DND-41 (cell line): Measurements from ENCODE around the gene OPHN1.

Experiments used
- ATAC-seq: fragments of 200-7000 bp; cut with Tn5 transposase; 3 replicates; pipeline ENCODE4 v1.9.1; 2021; ENCODE audit warnings: low read depth; ENCODE audit not compliant: insufficient read depth
- DNase-seq: peaks from one replicate; pipeline ENCODE4 v3.0.0-alpha.2; 2020
- H2AFZ ChIP-seq: 2 replicates; pipeline ENCODE4 v1.6.0; 2012; ENCODE audit warnings: low read depth, low read length
- H3K27ac ChIP-seq: 2 replicates; pipeline ENCODE4 v1.5.1; 2012; ENCODE audit warnings: low read length, inconsistent platforms
- H3K27me3 ChIP-seq: fragments of 200-600 bp; sonication (generic); 2 replicates; pipeline ENCODE4 v1.6.0; 2012; ENCODE audit warnings: low read length, mild to moderate bottlenecking, inconsistent platforms; ENCODE audit not compliant: insufficient read depth, poor library complexity
- H3K36me3 ChIP-seq: 2 replicates; pipeline ENCODE4 v1.5.1; 2012; ENCODE audit warnings: low read length, inconsistent platforms; ENCODE audit not compliant: insufficient read depth
- H3K4me1 ChIP-seq: 2 replicates; pipeline ENCODE4 v1.5.1; 2012; ENCODE audit warnings: mild to moderate bottlenecking, low read length; ENCODE audit not compliant: insufficient read depth
- H3K4me2 ChIP-seq: 2 replicates; pipeline ENCODE4 v1.6.0; 2012; ENCODE audit warnings: mild to moderate bottlenecking, moderate library complexity, low read length, inconsistent platforms; ENCODE audit not compliant: insufficient read depth
- H3K4me3 ChIP-seq, 2 experiments: fragments of 200-600 bp in 1 of 2; shearing (Covaris generic) in 1 of 2; 2 replicates each; pipeline ENCODE4 v1.5.1; 2012 to 2016; ENCODE audit warnings: inconsistent platforms in 2 of 2, low read length in 2 of 2, mild to moderate bottlenecking in 2 of 2, low read depth in 1 of 2, moderate library complexity in 1 of 2
- H3K79me2 ChIP-seq: 2 replicates; pipeline ENCODE4 v1.6.0; 2012; ENCODE audit warnings: low read length, inconsistent platforms; ENCODE audit not compliant: insufficient read depth
- H3K9ac ChIP-seq: 2 replicates; pipeline ENCODE4 v1.6.0; 2012; ENCODE audit warnings: low read depth, mild to moderate bottlenecking, inconsistent platforms, low read length, moderate library complexity
- H3K9me3 ChIP-seq: 2 replicates; pipeline ENCODE4 v1.5.1; 2012; ENCODE audit warnings: low read length, moderate library complexity, mild to moderate bottlenecking, inconsistent platforms; ENCODE audit not compliant: insufficient read depth, severe bottlenecking
- H4K20me1 ChIP-seq: 2 replicates; pipeline ENCODE4 v1.6.0; 2012; ENCODE audit warnings: low read length; ENCODE audit not compliant: insufficient read depth
- CTCF ChIP-seq: IDR thresholded peaks from 2 replicates; pipeline ENCODE4 v1.5.1; 2012; ENCODE audit warnings: borderline replicate concordance, low read length, moderate library complexity, mild to moderate bottlenecking; ENCODE audit not compliant: poor library complexity, severe bottlenecking; ENCODE audit errors: extremely low read depth
- EZH2 ChIP-seq: IDR thresholded peaks from 3 replicates; pipeline ENCODE4 v1.6.1; 2012; ENCODE audit warnings: borderline replicate concordance, low read depth, mild to moderate bottlenecking, moderate library complexity, low read length, inconsistent platforms; ENCODE audit not compliant: severe bottlenecking

The OPHN1 gene

GRCh38 chrX:68411729-68412128, 21.6 kb downstream of the OPHN1 start:
- Histone ChIP-seq H3K4me1 (no peaks in the 10 kb centered on the region), H3K9me3 (no peaks in the 10 kb centered on the region), H3K9ac (no peak overlapping the region), H3K27ac (no peak overlapping the region), H3K4me3 (no peak overlapping the region), H3K79me2 (no peaks in the 10 kb centered on the region), H2AFZ (no peak overlapping the region), H4K20me1 (no peaks in the 10 kb centered on the region), H3K36me3 (no peaks in the 10 kb centered on the region), H3K4me2 (no peak overlapping the region), H3K27me3 (no peaks in the 10 kb centered on the region)
- TF ChIP-seq CTCF, result no peak
- no peak for TF ChIP-seq EZH2
- ATAC-seq, result no peak
- DNase-seq, result no peak

GRCh38 chrX:68409194-68409593, 24.1 kb downstream of the OPHN1 start:
- H3K9me3 ChIP-seq, result no peaks in the 10 kb centered on the region
- H3K4me1 ChIP-seq, result no peaks in the 10 kb centered on the region
- DNase-seq (no peak), ATAC-seq (no peak)
- H3K36me3 ChIP-seq, result no peaks in the 10 kb centered on the region
- no peak overlapping the region for H2AFZ ChIP-seq
- no peak overlapping the region for H3K27ac ChIP-seq
- H3K4me2 ChIP-seq, result no peak overlapping the region
- no peak overlapping the region for H3K9ac ChIP-seq
- H4K20me1 ChIP-seq, result no peaks in the 10 kb centered on the region
- H3K4me3 ChIP-seq, result no peak overlapping the region
- no peaks in the 10 kb centered on the region for H3K79me2 ChIP-seq
- H3K27me3 ChIP-seq, result no peaks in the 10 kb centered on the region
- TF ChIP-seq EZH2 (no peak), CTCF (no peak)

DNA sequence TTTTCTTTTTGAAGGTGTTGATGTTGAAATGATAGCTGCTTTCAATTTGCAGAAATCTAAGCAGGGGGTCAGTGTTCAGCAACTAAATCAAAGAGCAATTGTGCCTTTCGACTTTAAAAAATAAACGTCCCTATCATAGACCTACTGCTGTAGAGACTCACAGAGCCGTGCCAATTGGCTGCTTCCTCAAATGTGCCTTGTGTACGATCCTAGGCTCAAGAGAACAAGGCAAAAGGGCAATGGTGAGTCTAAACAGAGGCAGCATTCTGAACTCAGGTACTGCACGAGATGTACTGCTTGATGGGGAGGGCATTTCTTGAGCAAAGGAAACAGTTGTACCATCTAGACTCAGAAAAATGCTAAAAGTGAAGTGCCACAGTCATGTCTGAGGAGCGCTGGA, 29.8 kb downstream of the OPHN1 start:
- no peaks in the 10 kb centered on the region for H3K27me3 ChIP-seq
- no peak overlapping the region for H2AFZ ChIP-seq
- H3K27ac ChIP-seq, result no peak overlapping the region
- H3K4me2 ChIP-seq, result no peak overlapping the region
- no peaks in the 10 kb centered on the region for H3K4me1 ChIP-seq
- H3K9ac ChIP-seq, result no peak overlapping the region
- H3K9me3 ChIP-seq, result no peaks in the 10 kb centered on the region
- no peak for ATAC-seq
- H4K20me1 ChIP-seq, result no peaks in the 10 kb centered on the region
- TF ChIP-seq EZH2 (no peak), CTCF (no peak)
- no peak overlapping the region for H3K4me3 ChIP-seq
- H3K36me3 ChIP-seq, result no peaks in the 10 kb centered on the region
- no peak for DNase-seq
- H3K79me2 ChIP-seq, result no peaks in the 10 kb centered on the region

DNA sequence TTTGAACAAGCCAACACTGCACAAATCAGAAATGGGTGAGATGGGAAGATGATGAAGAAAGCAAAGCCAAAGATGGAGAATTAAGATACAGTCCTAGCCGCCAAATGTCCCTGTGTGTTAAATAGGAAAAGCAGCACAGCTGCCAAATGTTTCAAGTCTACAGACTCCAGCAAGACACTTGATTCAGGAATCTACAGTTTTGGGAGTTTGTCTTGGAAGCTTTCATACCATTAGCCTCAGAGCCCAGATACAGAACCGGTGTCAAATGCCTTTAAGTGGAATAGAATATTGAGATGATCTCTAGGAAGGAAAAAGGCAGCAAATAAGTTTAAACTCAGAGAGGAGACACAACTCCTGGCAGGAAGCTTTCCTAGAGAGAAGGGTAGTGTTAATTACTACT, 30.3 kb downstream of the OPHN1 start:
- Histone ChIP-seq H4K20me1 (no peaks in the 10 kb centered on the region), H3K27ac (no peak overlapping the region), H3K79me2 (no peaks in the 10 kb centered on the region), H3K36me3 (no peaks in the 10 kb centered on the region), H2AFZ (no peak overlapping the region), H3K27me3 (no peaks in the 10 kb centered on the region), H3K4me2 (no peak overlapping the region), H3K4me3 (no peak overlapping the region), H3K9me3 (no peaks in the 10 kb centered on the region), H3K4me1 (no peaks in the 10 kb centered on the region), H3K9ac (no peak overlapping the region)
- TF ChIP-seq CTCF (no peak), EZH2 (no peak)
- no peak for ATAC-seq
- no peak for DNase-seq
